Stimulated activated CD8-positive, alpha-beta memory T cell treated with anti-CD3 and anti-CD28 coated beads, Interleukin-7, amount 100 ng/mL, for 48 hours (primary cell): ENCODE measurements around the gene DRAM2.
"Not testable (repeated sequence)": the region's sequence is repeated elsewhere in the genome, so short reads cannot be mapped to it uniquely, and the experiment has no call there.

Experiments
- DNase-seq, 2 donors: peaks; one replicate each; pipeline ENCODE4 v3.0.0-alpha.2; 2020; ENCODE audit warnings: low read depth in 1 of 2; ENCODE audit errors: extremely low read depth in 1 of 2

Gene DRAM2

DNA sequence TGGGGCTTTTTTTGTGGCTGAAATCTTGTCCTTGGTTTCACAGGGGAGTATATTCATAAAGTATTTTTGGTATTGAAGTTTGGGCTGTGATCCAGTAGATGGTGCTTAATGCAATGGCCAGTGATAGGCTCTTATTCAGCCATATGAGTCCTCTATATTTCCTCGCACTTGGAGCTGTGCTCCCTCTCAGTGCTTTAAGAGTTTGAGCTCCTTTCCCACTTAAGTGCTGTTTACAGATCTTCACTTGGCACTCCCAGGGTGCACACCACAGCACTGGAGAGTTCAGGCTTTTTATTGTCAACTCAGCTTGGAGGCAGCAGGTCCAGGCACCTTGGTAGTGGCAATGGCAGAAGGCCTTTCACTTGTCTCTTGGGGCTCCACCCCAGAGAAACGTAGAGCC, 54.9 kb downstream of the DRAM2 start:
- DNase-seq: no peak

DNA sequence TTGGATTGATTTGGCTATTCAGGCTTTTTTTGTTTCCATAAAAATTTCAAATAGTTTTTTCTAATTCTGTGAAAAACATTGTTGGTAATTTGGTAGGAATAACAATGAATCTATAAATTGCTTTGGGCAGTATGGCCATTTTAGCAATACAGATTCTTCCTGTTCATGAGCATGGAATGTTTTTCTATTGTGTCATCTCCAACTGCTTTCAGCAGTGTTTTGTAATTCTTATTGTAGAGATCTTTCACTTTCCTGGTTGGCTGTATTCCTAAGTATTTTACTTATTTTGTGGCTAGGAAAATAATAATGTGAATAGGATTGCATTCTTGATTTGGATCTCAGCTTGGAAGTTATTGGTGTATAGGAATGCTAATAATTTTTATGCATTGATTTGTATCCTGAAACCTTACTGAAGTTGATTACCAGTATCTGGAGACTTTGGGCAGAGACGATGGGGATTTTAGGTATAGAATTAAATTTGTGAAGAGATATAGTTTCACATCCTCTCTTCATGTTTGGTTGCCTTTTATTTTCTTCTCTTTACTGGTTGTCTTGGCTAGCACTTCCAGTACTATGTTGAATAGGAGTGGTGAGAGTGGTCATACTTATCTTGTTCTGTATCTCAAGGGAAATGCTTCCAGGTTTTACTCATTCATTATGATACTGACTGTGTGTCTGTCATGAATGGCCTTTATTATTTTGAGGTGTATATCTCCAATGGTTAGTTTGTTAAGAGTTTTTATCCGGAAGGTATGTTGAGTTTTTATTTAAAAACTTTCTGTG, 57.3 kb downstream of the DRAM2 start:
- no peak for DNase-seq

DNA sequence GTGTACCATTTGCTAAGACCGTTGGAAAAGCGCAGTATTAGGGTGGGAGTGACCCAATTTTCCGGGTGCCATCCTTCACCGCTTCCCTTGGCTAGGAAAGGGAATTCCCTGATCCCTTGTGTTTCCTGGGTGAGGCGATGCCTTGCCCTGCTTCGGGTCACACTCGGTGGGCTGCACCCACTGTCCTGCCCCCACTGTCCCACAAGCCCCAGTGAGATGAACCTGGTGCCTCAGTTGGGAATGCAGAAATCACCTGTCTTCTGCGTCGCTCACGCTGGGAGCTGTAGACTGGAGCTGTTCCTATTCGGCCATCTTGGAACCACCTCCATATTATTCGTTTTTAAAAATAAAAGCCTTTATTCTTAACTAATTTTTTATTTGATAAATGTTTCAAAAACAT, 60.6 kb downstream of the DRAM2 start:
- not testable (repeated sequence) for DNase-seq

DNA sequence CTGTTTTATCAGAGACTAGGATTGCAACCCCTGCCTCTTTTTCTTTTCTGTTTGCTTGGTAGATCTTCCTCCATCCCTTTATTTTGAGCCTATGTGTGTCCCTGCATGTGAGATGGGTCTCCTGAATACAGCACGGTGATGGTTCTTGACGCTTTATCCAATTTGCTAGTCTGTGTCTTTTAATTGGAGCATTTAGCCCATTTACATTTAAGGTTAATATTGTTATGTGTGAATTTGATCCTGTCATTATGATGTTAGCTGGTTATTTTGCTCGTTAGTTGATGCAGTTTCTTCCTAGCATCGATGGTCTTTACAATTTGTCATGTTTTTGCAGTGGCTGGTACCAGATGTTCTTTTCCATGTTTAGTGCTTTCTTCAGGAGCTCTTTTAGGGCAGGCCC, 62.6 kb downstream of the DRAM2 start:
- not testable (repeated sequence) for DNase-seq
